ENCODE measurements around the gene GREB1.

DNA sequence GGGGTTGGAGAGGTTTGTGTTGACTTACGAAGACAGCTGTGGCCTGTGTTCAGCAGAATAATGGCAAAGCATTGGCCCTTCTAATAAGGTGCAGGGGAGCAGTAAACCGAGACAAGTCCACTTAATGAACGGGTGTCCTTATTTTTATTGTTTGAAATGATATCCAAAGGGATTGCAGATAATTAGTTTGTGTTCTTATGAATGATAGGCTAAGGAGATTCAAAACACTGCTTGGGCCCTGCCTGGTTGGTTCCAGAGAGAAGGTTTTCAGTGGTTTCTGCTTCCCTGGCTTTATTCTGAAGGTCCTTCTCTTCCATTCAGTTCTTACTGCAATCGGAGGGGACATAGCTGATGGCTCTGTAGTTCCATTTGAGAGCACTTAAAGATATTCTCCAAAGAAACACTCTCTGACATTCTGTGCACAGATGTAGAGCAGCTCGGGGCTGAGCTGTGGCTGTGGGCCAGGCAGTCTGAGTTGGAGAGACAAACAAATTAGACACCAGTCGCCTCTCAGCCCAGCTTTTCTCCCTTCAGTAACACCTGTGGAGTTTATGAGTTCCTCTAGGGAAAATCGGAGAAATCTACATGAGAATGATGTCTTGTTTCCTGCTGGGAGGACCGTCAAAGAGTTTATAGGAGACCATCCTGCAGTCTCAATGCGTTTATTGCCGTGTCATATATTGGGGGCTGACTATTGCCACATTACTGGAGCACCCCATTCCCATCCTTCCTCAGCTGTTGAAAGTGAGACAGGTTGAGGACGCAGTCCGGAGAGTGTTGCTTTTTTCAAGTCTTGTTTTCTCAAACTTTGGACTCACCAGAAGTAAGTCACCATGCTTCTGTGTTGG, 6.5 kb downstream of the GREB1 start:
- TF ChIP-seq SMC3 (IDR thresholded peaks at IDR 0.05; ENCODE audit: low read depth, low read length) (no peak), CTCF (conservative IDR thresholded peaks at IDR 0.05; ENCODE audit: low read depth, low read length) (no peak), POLR2A (IDR thresholded peaks at IDR 0.05; ENCODE audit: low read depth, low read length) (no peak), RCOR1 (IDR thresholded peaks at IDR 0.05; ENCODE audit: insufficient replicate concordance, low read length) (no peak), FOS (IDR thresholded peaks at IDR 0.05; ENCODE audit: low read depth, low read length) (no peak), CEBPB (IDR thresholded peaks at IDR 0.05; ENCODE audit: low read depth, low read length) (no peak)
- TF ChIP-seq, protein P1, sequence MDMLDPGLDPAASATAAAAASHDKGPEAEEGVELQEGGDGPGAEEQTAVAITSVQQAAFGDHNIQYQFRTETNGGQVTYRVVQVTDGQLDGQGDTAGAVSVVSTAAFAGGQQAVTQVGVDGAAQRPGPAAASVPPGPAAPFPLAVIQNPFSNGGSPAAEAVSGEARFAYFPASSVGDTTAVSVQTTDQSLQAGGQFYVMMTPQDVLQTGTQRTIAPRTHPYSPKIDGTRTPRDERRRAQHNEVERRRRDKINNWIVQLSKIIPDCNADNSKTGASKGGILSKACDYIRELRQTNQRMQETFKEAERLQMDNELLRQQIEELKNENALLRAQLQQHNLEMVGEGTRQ (IDR thresholded peaks at IDR 0.05; ENCODE audit: low read depth, low read length), result no peak

Measured in IMR-90 (cell line).